ENCODE measurements around the gene HSDL1. TPM values are rescaled to one million over a fixed set of nuclear protein-coding genes. Genes with fewer than 3 reads are reported as not detected.

The HSDL1 gene
- total RNA-seq, 1 experiment from 2014 or later: 34.2 TPM

- Mint-ChIP-seq H3K36me3 (ENCODE audit: insufficient read depth in 1 of 3, low read depth in 3 of 3) (peaks cover 5 to 39% (median 33%) of the 10 kb centered on the region in 3 experiments; a peak in 6 of 7 replicates), H3K9me3 (no peaks in the 10 kb centered on the region), H3K27ac (0 out of 7 replicates have a peak overlapping the region, but pooled peaks of 1 of the 3 experiments have one; percentile 6), H3K27me3 (ENCODE audit: low read depth) (peaks cover 5% of the 10 kb centered on the region; the same call in 1 of the 2 replicates), H3K4me3 (no peak overlapping the region), H3K4me1 (peaks cover 4 to 5% of the 10 kb centered on the region in 2 experiments)
- no peak overlapping the region for H2BK20ac ChIP-seq (ENCODE audit: low read depth, low read length, poor library complexity, severe bottlenecking)
- no peaks in the 10 kb centered on the region for H4K20me1 ChIP-seq (ENCODE audit: control insufficient read depth, insufficient read depth, insufficient read length)
- H4K8ac ChIP-seq (replicated peaks; ENCODE audit: insufficient read length, low read depth, low read length): no peak overlapping the region
- no peak for TF ChIP-seq CTCF (conservative IDR thresholded peaks at IDR 0.05)
- H3K27me3 ChIP-seq (ENCODE audit: insufficient read depth, low read length): no peaks in the 10 kb centered on the region
- H3K23me2 ChIP-seq (ENCODE audit: insufficient read length, low read depth, low read length, poor library complexity, severe bottlenecking): no peaks in the 10 kb centered on the region
- H2BK5ac ChIP-seq (ENCODE audit: insufficient read length, low read length): no peak overlapping the region
- no peaks in the 10 kb centered on the region for H3K79me1 ChIP-seq (ENCODE audit: insufficient read depth, low read depth, low read length, poor library complexity, severe bottlenecking)
- no peak overlapping the region for H3T11ph ChIP-seq (ENCODE audit: low read length)
- WGBS (ENCODE audit: extremely low coverage, insufficient read length, low lambda C conversion rate): no CpG with 5 or more reads among the region's 9 CpGs
- no peaks in the 10 kb centered on the region for H3K4me1 ChIP-seq (ENCODE audit: insufficient read depth, low read length)
- no peak overlapping the region for H3K4me2 ChIP-seq (ENCODE audit: insufficient read depth, insufficient read length, low read length)
- H3K18ac ChIP-seq (ENCODE audit: insufficient read length, low read depth, low read length): no peak overlapping the region
- no peak overlapping the region for H3K9ac ChIP-seq (ENCODE audit: extremely low read depth, insufficient read length, low read length)
- H3K9me3 ChIP-seq (ENCODE audit: control insufficient read depth, low read depth, low read length): no peaks in the 10 kb centered on the region
- H2AK5ac ChIP-seq (ENCODE audit: insufficient read length, low read length): no peak overlapping the region
- H3K14ac ChIP-seq (ENCODE audit: insufficient read depth, low read length): no peak overlapping the region
- DNase-seq: no peak
- no peak overlapping the region for H2AFZ ChIP-seq (ENCODE audit: low read length)
- H2BK120ac ChIP-seq (ENCODE audit: low read depth, low read length, poor library complexity, severe bottlenecking): no peak overlapping the region
- H3K27ac ChIP-seq (ENCODE audit: insufficient read length, low read depth, low read length): no peak overlapping the region
- H2BK15ac ChIP-seq (ENCODE audit: low read depth, low read length): no peak overlapping the region
- no peaks in the 10 kb centered on the region for H3K79me2 ChIP-seq (ENCODE audit: insufficient read depth, low read length)
- H3K4ac ChIP-seq (ENCODE audit: low read depth, low read length): no peak overlapping the region
- no peak overlapping the region for H4K5ac ChIP-seq (ENCODE audit: insufficient read length, low read depth, low read length)
- no peak overlapping the region for H2BK12ac ChIP-seq (ENCODE audit: insufficient read length, low read depth, low read length)
- H3K56ac ChIP-seq (ENCODE audit: insufficient read length, low read depth, low read length): no peak overlapping the region
- H4K91ac ChIP-seq (ENCODE audit: insufficient read length, low read depth, low read length): no peak overlapping the region
- no peak overlapping the region for H3K23ac ChIP-seq (ENCODE audit: insufficient read length, low read depth, low read length)
Measured at GRCh38 chr16:84177741-84178073, 32.7 kb upstream of the HSDL1 start.

Measured in H9 (cell line).